GM12872 (cell line): Measurements from ENCODE around the gene CAND2.

Experiments used
- TF ChIP-seq, protein P1 (sequence below): IDR thresholded peaks from 3 replicates; pipeline ENCODE4 v1.5.1; 2011; ENCODE audit warnings: low read depth, mild to moderate bottlenecking, low read length, moderate library complexity; ENCODE audit not compliant: insufficient read depth

Gene CAND2

DNA sequence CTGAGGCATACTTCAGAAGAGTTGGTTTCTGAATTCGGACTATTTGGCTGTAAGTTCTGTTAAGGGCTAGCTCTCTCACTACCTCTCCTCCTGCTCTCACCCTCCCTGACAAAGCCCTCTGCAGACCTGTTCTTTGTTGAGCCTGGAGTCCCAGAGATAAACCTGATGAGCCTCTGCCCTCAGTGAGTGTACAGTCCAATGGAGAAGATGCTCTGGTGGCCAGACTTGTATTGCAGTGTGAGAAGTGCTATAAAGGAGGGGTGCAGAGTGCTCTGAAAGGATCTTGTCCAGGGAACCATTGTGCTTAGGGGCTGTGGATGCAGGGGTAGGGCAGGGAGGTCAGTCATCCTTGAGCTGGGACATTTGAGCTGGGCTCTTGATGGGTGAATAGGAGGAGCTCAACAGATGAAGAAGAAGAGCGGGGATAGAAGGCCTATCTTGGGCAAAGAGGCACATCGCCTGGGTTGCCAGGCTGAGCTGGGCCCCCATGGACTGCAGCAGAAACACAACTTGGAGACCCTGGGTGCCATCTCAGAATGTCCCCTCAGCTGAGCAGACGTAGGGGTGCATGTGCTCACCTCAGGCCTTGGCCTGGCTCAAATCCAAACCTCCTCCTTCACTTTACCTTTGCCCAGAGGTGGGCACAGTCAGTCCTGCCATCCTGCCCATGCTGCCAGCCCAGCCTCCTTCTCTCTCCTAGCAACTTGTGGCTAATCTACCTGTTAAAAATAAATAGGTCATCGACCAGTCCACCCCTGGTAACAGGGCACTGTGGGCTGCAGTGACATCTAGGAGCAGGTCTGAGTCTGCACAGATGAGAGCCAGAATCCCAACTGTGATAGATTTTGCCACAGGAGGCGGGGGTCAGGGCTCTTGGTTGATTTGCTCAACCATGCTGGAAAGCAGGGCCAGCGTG is 3.3 kb downstream of the CAND2 start:
- TF ChIP-seq, protein P1, sequence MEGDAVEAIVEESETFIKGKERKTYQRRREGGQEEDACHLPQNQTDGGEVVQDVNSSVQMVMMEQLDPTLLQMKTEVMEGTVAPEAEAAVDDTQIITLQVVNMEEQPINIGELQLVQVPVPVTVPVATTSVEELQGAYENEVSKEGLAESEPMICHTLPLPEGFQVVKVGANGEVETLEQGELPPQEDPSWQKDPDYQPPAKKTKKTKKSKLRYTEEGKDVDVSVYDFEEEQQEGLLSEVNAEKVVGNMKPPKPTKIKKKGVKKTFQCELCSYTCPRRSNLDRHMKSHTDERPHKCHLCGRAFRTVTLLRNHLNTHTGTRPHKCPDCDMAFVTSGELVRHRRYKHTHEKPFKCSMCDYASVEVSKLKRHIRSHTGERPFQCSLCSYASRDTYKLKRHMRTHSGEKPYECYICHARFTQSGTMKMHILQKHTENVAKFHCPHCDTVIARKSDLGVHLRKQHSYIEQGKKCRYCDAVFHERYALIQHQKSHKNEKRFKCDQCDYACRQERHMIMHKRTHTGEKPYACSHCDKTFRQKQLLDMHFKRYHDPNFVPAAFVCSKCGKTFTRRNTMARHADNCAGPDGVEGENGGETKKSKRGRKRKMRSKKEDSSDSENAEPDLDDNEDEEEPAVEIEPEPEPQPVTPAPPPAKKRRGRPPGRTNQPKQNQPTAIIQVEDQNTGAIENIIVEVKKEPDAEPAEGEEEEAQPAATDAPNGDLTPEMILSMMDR = 0 out of 3 replicates have a peak, but pooled peaks have one; percentile 2

DNA sequence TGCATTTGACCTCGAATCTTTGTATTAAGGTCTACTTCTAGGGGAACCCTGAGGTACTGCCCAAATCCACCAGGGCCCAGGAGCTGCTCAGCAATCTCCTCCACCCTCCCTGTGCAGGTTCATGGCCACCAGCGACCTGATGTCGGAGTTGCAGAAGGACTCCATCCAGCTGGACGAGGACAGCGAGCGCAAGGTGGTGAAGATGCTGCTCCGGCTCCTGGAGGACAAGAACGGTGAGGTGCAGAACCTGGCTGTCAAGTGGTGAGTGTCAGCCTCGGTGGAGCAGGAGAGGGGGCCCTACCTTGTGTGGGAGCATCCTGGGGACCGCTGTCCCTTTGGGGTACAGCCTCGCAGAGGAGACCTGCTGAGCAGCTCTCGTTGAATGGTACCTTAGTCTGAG is 6.9 kb downstream of the CAND2 start:
- TF ChIP-seq, protein P1 = no peak

DNA sequence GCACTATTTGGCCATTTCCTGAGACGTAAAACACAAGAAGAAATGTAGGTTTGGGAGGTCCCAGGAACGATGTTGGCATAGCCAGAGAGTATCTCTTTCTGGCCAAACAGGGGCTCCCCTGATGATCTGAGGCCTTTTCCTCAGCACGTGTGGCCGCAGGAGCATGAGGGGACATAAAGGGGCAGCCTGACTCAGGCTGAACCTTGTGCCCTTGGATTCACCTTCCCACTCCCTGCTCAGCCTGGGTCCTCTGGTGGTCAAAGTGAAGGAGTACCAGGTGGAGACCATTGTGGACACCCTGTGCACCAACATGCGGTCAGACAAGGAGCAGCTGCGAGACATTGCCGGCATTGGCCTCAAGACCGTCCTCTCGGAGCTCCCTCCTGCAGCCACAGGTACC is 10.6 kb downstream of the CAND2 start:
- TF ChIP-seq, protein P1 = no peak

DNA sequence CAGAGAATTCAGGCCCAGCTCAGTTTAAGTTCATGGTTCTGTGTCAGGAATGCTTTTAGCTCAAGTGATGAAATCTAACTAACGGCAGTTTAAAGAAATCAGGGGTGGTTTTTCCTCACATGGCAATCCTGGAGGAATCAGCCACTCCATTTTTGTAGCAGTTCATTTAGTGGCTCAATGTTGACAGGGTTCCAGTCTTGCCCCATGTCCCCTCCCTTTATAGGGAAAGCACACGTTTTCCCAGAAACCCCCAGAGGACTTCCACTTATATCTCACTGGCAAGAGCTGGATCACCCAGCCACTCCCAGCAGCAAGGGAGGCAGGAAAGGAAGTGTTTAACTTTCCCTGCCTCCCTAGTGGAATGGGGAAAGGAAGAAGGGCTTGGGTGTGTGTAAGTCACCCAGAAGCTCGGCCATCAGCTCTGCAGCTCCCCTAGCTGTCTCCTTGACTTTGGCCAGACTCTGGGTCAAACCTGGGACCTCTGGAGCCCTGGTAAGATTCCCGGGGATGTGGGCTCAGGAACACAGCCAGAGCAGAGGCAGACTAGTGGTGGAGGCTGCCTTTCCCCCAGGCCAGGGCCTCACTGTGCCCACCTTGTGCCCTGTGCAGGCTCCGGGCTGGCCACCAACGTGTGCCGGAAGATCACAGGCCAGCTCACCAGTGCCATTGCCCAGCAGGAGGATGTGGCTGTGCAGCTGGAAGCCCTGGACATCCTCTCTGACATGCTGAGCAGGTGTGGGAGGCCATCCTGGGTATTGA is 11.3 kb downstream of the CAND2 start:
- TF ChIP-seq, protein P1 = no peak

DNA sequence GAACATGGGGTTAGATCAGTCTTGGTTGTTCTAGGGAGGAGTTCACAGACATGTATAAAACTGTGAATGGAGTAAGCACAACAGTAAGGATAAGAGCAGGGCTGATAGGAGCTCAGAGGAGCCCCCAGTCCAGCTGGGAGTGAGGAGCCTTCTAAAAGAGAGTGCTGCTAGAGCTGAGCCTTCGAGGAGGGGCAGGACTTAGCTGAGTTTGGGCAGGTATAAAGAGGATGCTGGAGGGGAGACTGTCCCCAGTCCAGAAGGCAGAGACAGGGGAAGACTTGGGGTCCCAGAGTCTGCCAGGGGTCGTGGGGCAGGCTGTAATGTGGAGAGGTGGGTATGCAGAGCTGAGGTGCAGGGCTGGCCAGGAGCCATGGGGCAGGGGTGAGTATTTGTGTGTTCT is 12.1 kb downstream of the CAND2 start:
- TF ChIP-seq, protein P1 = no peak

DNA sequence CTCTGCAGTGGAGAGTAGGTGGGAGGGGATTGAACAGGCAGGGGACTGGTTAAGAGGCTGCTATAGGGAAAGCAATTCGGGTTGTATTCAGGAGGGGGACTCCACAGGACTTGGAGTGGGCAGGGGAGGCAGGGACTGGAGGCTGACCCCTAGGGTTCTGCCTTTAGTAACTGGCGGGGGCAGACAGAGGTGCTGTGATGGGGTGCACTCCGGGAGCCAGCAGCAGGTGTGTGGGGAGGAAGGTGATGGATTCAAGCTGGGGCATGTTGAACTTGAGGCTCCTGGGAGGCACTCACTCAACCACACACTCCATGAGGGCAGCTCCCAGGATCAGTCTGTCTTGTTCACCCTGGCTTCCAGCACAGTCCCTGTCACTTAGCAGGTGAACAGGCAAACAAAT is 12.5 kb downstream of the CAND2 start:
- TF ChIP-seq, protein P1 = no peak

DNA sequence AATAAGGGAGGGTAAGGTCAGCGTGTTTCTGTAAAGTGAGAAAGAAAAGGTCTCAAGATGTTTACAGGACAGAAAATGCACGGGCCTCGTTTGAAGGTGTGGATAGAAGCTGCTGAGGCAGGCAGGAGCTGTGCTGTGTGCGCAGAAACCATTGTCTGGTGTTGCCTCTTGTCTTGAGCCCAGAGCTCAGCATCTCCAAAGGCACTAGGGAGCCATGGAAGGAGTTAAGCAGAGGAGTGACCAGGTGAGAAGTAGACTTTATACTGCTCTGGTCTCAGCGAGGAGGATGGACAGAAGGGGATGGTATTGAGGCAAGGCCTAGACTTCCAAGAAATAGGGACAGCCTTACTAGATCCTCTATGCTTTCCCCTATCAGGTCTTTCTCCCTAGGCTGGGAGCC is 13.0 kb downstream of the CAND2 start:
- TF ChIP-seq, protein P1 = no peak
